Natural killer cell treated with Interleukin-12 subunit alpha and Interleukin-12 subunit beta and Interleukin-15 and Interleukin-18, amount 100 ng/mL, for 72 hours (primary cell): ENCODE results near the gene RBM12. TPM values are rescaled to one million over a fixed set of nuclear protein-coding genes. Genes with fewer than 3 reads are reported as not detected.

Source experiments
- ATAC-seq, 2 donors: fragments of 150-1000 bp; cut with Tn5 transposase in 1 of 2; sonication (Bioruptor Pico), chemical (Tn5 transposase) in 1 of 2; 2 replicates each; pipeline ENCODE4 v1.10.0; 2021
- DNase-seq: peaks from one replicate; pipeline ENCODE4 v3.0.0; 2022; ENCODE audit warnings: low spot score
- H3K27ac Mint-ChIP-seq, 2 donors: 1 replicate in 1 of 2; 2 replicates in 1 of 2; pipeline ENCODE4 v1.8.0; 2022; ENCODE audit warnings: mixed read lengths in 2 of 2, mild to moderate bottlenecking in 1 of 2, moderate library complexity in 1 of 2
- H3K27me3 Mint-ChIP-seq, 2 donors: 1 replicate in 1 of 2; 2 replicates in 1 of 2; pipeline ENCODE4 v1.8.0; 2022; ENCODE audit warnings: mixed read lengths in 2 of 2
- H3K36me3 Mint-ChIP-seq: one replicate; pipeline ENCODE4 v1.8.0; 2022; ENCODE audit warnings: mixed read lengths
- H3K4me1 Mint-ChIP-seq, 2 donors: 1 replicate in 1 of 2; 2 replicates in 1 of 2; pipeline ENCODE4 v1.8.0; 2022; ENCODE audit warnings: low read depth in 2 of 2, mixed read lengths in 2 of 2, mild to moderate bottlenecking in 1 of 2
- H3K4me3 Mint-ChIP-seq: one replicate; pipeline ENCODE4 v1.8.0; 2022; ENCODE audit warnings: mixed read lengths
- H3K9me3 Mint-ChIP-seq: 2 replicates; pipeline ENCODE4 v1.8.0; 2022; ENCODE audit warnings: mixed read lengths
- total RNA-seq, 2 donors: library from RNA; stranded (reverse); gene quantifications; one replicate each; pipeline ENCODE4 v1.2.3, GENCODE V29; 2022

RBM12 gene
- total RNA-seq, 2 donors from 2014 or later, result 125 to 143 TPM

- Mint-ChIP-seq H3K4me3 (no peak overlapping the region), H3K36me3 (peaks cover 9% of the 10 kb centered on the region)
- no peak for ATAC-seq
These were observed 32.1 kb downstream of the RBM12 start for GRCh38 chr20:35632539-35633115.

GRCh38 chr20:35630636-35631035, 34.1 kb downstream of the RBM12 start:
- H3K27ac Mint-ChIP-seq, result no peak overlapping the region
- H3K27me3 Mint-ChIP-seq, result no peaks in the 10 kb centered on the region
- ATAC-seq (no peak), DNase-seq (no peak)
- peaks cover 15 to 18% of the 10 kb centered on the region in 2 donors for H3K4me1 Mint-ChIP-seq
- H3K36me3 Mint-ChIP-seq, result peaks cover 9% of the 10 kb centered on the region
- no peaks in the 10 kb centered on the region for H3K9me3 Mint-ChIP-seq
- no peak overlapping the region for H3K4me3 Mint-ChIP-seq

More at GRCh38 chr20:35632539-35633115, 32.1 kb downstream of the RBM12 start:
- Mint-ChIP-seq H3K27me3 (no peaks in the 10 kb centered on the region), H3K27ac (peak overlapping the region in 1 of 2 donors; percentile 48), H3K9me3 (no peaks in the 10 kb centered on the region), H3K4me1 (peaks cover 26 to 32% of the 10 kb centered on the region in 2 donors)
- DNase-seq, result no peak

GRCh38 chr20:35629427-35630145, 35.1 kb downstream of the RBM12 start:
- Mint-ChIP-seq H3K9me3 (no peaks in the 10 kb centered on the region), H3K36me3 (peaks cover 9% of the 10 kb centered on the region), H3K4me1 (peaks cover 9 to 12% of the 10 kb centered on the region in 2 donors), H3K27ac (peak overlapping the region; percentile 14 to 37), H3K27me3 (no peaks in the 10 kb centered on the region), H3K4me3 (no peak overlapping the region)
- no peak for DNase-seq
- ATAC-seq, result no peak

GRCh38 chr20:35627121-35627520, 37.6 kb downstream of the RBM12 start:
- H3K27ac Mint-ChIP-seq, result no peak overlapping the region
- peaks cover 9% of the 10 kb centered on the region for H3K36me3 Mint-ChIP-seq
- H3K27me3 Mint-ChIP-seq, result no peaks in the 10 kb centered on the region
- H3K4me1 Mint-ChIP-seq, result peaks cover 4 to 6% of the 10 kb centered on the region in 2 donors
- ATAC-seq, result no peak
- no peak overlapping the region for H3K4me3 Mint-ChIP-seq
- DNase-seq, result no peak
- H3K9me3 Mint-ChIP-seq, result no peaks in the 10 kb centered on the region

- ATAC-seq, result no peak
- Mint-ChIP-seq H3K36me3 (peaks cover 9% of the 10 kb centered on the region), H3K27ac (no peak overlapping the region), H3K4me3 (no peak overlapping the region), H3K9me3 (no peaks in the 10 kb centered on the region), H3K4me1 (peaks cover 4 to 6% of the 10 kb centered on the region in 2 donors), H3K27me3 (no peaks in the 10 kb centered on the region)
- DNase-seq, result no peak
These were observed 38.2 kb downstream of the RBM12 start for GRCh38 chr20:35626386-35627001.

GRCh38 chr20:35625584-35626385, 38.9 kb downstream of the RBM12 start:
- Mint-ChIP-seq H3K27me3 (no peaks in the 10 kb centered on the region), H3K9me3 (no peaks in the 10 kb centered on the region), H3K36me3 (peaks cover 9% of the 10 kb centered on the region), H3K4me1 (peaks cover 4 to 6% of the 10 kb centered on the region in 2 donors), H3K4me3 (no peak overlapping the region), H3K27ac (peak overlapping the region in 1 of 2 donors; percentile 87)
- DNase-seq, result no peak
- ATAC-seq, result no peak

GRCh38 chr20:35621560-35621946, 43.1 kb downstream of the RBM12 start:
- H3K27ac Mint-ChIP-seq, result peak overlapping the region in 1 of 2 donors; percentile 26
- ATAC-seq (no peak), DNase-seq (no peak)
- no peaks in the 10 kb centered on the region for H3K36me3 Mint-ChIP-seq
- peaks cover 26 to 27% of the 10 kb centered on the region in 2 donors for H3K4me1 Mint-ChIP-seq
- H3K9me3 Mint-ChIP-seq, result no peaks in the 10 kb centered on the region
- H3K27me3 Mint-ChIP-seq, result no peaks in the 10 kb centered on the region
- no peak overlapping the region for H3K4me3 Mint-ChIP-seq

GRCh38 chr20:35620818-35621559, 43.7 kb downstream of the RBM12 start:
- H3K36me3 Mint-ChIP-seq, result no peaks in the 10 kb centered on the region
- no peak overlapping the region for H3K4me3 Mint-ChIP-seq
- H3K27me3 Mint-ChIP-seq, result no peaks in the 10 kb centered on the region
- no peak for DNase-seq
- no peaks in the 10 kb centered on the region for H3K9me3 Mint-ChIP-seq
- H3K4me1 Mint-ChIP-seq, result peaks cover 30 to 31% of the 10 kb centered on the region in 2 donors
- peak overlapping the region in 1 of 2 donors; percentile 26 for H3K27ac Mint-ChIP-seq
- no peak for ATAC-seq

GRCh38 chr20:35619196-35620095, 45.3 kb downstream of the RBM12 start:
- Mint-ChIP-seq H3K9me3 (no peaks in the 10 kb centered on the region), H3K27me3 (no peaks in the 10 kb centered on the region), H3K27ac (peak overlapping the region; percentile 51 to 93), H3K4me1 (peaks cover 31 to 38% of the 10 kb centered on the region in 2 donors), H3K36me3 (no peaks in the 10 kb centered on the region), H3K4me3 (peak overlapping the region; percentile 86)
- ATAC-seq (peak in 1 of 2 donors; percentile 34), DNase-seq (peak; percentile 74)

- H3K36me3 Mint-ChIP-seq, result no peaks in the 10 kb centered on the region
- H3K4me1 Mint-ChIP-seq, result peaks cover 34 to 44% of the 10 kb centered on the region in 2 donors
- H3K4me3 Mint-ChIP-seq, result peak overlapping the region; percentile 88
- no peaks in the 10 kb centered on the region for H3K27me3 Mint-ChIP-seq
- no peak for ATAC-seq
- no peak for DNase-seq
- no peaks in the 10 kb centered on the region for H3K9me3 Mint-ChIP-seq
- peak overlapping the region in 1 of 2 donors; percentile 93 for H3K27ac Mint-ChIP-seq
These were observed 46.2 kb downstream of the RBM12 start for GRCh38 chr20:35618263-35619131.

- DNase-seq (no peak), ATAC-seq (no peak)
- Mint-ChIP-seq H3K9me3 (no peaks in the 10 kb centered on the region), H3K36me3 (no peaks in the 10 kb centered on the region), H3K4me3 (peak overlapping the region; percentile 88), H3K27ac (peak overlapping the region; percentile 92 to 93), H3K4me1 (peaks cover 34 to 44% of the 10 kb centered on the region in 2 donors), H3K27me3 (no peaks in the 10 kb centered on the region)
These were observed 47.1 kb downstream of the RBM12 start for GRCh38 chr20:35617397-35618262.
